GM10266 (cell line): ENCODE results near the gene CTNNBIP1.

Source experiments
- DNase-seq: peaks from one replicate; pipeline ENCODE4 v3.0.0; 2012; ENCODE audit errors: extremely low spot score
- TF ChIP-seq, protein P1 (sequence below): IDR thresholded peaks from 2 replicates; pipeline ENCODE4 v1.5.1; 2012; ENCODE audit warnings: mild to moderate bottlenecking, low read depth; ENCODE audit not compliant: control insufficient read depth, insufficient read depth; ENCODE audit errors: missing control alignments

Gene CTNNBIP1, protein sequence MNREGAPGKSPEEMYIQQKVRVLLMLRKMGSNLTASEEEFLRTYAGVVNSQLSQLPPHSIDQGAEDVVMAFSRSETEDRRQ

DNA sequence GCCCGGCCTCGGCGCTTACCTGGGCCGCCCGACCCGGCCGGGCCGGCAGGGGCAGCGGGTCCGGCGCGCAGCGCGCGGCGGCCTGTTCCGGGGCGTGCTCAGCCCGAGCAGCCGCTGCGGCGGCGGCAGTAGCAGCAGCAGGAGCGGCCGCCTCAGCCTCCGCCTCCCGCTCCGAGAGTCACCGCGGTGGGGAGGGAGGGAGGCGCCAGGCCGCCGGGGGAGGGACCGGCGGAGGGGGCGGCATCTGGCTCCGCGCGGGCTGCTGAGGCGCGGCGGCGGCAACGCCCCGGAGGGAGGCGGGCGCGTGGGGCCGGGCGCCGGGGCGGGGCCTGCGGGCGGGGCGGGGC lies at the start of gene CTNNBIP1:
TSS of gene CTNNBIP1 (minus strand) at position 194 of the 347 bp plus-strand sequence. CDS start 38,205 bp downstream, outside the sequence.
- TF ChIP-seq, protein P1, sequence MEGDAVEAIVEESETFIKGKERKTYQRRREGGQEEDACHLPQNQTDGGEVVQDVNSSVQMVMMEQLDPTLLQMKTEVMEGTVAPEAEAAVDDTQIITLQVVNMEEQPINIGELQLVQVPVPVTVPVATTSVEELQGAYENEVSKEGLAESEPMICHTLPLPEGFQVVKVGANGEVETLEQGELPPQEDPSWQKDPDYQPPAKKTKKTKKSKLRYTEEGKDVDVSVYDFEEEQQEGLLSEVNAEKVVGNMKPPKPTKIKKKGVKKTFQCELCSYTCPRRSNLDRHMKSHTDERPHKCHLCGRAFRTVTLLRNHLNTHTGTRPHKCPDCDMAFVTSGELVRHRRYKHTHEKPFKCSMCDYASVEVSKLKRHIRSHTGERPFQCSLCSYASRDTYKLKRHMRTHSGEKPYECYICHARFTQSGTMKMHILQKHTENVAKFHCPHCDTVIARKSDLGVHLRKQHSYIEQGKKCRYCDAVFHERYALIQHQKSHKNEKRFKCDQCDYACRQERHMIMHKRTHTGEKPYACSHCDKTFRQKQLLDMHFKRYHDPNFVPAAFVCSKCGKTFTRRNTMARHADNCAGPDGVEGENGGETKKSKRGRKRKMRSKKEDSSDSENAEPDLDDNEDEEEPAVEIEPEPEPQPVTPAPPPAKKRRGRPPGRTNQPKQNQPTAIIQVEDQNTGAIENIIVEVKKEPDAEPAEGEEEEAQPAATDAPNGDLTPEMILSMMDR: no peak
- DNase-seq: no peak

DNA sequence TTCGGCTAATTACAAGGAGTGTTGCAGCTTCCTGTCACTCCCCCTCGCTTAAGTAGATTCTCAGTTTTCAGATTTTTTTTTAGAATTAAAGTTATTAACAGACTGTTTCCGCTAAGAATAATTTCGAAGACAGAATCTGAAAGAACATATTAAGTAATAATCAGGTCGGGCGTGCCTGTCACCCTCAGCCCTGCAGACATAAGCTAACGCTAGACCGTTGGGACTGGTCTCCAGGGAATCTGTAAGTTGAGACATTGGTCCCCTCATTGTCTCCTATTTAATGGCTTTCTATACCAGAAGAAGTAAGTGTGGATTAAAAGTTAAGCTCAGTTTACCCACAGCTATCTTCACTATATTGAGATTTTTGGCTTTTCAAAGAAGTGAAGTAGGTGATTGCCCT lies 47.7 kb upstream of the CTNNBIP1 start:
- DNase-seq: no peak
- TF ChIP-seq, protein P1: no peak

DNA sequence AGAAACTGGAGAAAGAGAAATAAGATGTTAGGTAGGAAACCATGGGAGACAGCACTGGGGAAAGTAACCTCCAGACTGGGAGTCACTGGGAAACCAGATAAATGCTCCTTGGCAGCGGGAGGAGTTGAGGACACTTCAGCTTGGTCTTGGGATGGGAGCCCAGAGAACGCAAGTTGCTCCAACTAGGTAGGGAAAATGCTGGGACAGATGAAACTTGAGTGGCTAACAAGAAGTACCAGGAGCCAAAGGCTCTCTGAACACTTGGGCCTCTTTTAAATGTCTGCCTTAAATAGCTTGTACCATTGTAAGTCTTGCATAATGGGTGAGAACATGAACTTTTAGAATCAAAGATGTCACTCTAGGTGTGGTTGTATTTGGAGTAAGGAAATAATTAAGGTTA lies 36.2 kb upstream of the CTNNBIP1 start:
- DNase-seq: no peak
- TF ChIP-seq, protein P1: no peak

DNA sequence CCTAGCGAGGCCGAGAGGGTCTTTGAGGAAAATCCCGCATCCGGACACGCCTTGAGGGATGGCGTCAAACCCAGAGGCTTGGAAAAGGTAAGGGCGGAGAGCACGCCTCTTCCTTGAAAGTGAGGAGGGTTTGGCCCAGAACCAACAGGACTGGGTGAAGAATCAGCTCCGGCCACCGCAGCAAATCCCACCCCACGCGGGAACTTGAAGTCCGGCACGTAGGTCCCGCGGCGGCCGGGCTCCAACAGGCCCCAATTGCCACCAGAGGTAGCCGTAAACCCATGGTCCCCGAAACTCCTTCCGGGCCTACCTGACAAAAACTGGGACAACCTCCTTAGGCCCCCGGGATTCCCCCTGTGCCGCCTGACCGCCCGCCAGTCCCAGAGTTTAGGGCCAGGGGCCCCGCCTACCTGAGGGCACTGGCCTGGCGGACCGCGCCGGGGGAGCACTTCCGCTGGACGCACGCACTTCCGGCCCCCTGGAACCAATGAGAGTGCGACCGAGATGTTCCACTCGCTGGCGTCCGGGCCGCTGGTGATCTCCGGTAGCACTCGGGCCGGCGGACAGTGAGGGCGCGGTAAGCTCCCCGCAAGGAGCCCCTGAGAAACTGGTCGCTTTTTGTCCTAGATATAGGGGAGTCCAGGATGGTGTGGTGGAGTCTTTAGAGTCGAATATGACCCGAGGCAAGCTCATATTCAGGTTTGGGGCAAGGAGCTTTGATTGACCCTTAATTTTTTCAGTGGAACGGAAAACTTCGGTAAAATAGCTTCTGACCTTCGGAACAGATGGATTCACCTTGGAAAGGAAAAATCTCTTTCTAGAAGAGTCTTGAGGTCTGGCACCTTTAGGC lies 33.1 kb upstream of the CTNNBIP1 start, which contains the start of the genes LZIC and NMNAT1:
TSS of gene LZIC (minus strand) at position 453 of the 850 bp plus-strand sequence. CDS start 6,772 bp downstream, outside the sequence.
TSS of gene NMNAT1 (plus strand) at position 537 of the 850 bp plus-strand sequence. CDS start 28,599 bp downstream, outside the sequence.
- TF ChIP-seq, protein P1: peak; percentile 11
- peak; percentile 89 for DNase-seq

DNA sequence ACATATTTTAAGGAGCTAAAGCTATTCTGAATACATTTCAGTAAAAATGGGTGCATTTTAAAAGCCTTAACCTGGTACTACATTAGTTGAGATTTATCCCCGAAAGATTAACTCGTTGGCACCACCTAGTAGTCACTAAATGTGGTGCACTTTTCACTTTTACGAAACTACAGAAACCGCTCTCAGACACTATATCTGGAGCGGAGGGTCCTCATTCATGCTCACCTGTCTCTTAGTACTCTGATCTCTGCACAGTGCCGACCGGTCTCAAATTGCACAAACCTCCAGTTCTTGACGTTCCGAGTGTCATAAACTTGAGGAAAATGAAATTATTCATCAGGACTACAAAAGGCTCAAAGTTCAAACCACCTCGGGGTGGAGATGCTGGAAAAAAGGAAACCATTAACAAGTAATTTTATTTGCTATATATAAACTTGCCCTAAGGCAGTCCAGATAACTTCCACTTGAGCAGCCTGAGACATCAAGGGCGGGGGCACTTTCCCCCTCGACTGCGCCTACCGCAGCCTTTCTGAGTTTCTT lies 32.4 kb upstream of the CTNNBIP1 start:
- DNase-seq: peak; percentile 62
- TF ChIP-seq, protein P1: peak; percentile 55

DNA sequence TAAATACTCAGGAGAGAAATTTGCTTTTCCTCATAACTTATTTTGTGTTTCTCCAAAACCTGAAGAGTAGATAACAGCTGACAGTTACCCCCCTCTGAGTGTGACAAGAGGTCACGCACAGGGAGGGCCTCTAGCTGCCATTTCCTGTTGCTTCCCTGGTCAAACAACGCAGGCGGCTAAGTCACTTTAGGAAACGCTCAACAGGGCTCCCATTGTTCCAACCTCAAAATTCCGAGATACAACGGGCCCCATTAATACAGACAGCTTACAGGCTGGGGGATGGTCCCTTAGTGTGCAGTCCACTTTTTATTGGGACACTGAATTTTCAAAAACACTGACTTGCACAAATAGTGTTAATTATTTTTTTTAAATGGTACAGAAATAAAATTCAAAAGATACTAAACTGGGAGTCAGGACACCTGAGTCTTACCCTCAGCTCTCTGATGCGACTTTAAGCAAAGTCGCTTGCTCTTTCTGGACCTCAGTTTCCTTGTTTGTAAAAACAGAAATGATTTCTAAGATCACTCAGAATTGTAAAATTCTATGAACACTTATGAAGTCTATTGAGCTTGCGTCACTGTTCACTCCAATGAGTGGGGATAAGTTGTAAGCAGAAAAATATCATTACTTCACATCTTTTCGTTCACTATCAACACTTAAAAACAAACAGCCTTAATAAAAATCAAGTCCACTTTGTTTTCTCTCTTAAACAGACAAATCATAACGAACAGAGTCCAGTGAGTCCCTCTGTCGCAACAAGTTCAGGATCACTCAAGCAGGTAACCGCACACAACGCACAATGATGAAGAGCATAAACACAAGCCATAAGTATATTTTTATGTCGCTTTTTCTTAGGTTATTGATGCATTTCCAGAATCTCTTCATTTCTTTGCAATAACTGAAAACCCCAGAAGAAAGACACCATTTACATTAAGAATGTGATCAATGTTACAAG lies 19.6 kb upstream of the CTNNBIP1 start:
- TF ChIP-seq, protein P1: no peak
- DNase-seq: no peak
